ENCODE data around the gene COL6A2. TPM values are rescaled to one million over a fixed set of nuclear protein-coding genes. Genes with fewer than 3 reads are reported as not detected.

Gene COL6A2
- total and polyA plus RNA-seq, 10 of the 15 experiments (the other 5 are each of a cell fraction or from before 2014, with no cell fraction given), result 0.16 to 1.3 (median 0.34) TPM; not detected in 7

- no peak for TF ChIP-seq MEF2B (IDR thresholded peaks at IDR 0.05; ENCODE audit: partially characterized antibody, poor library complexity, severe bottlenecking)
- no peak for TF ChIP-seq RFX5 (IDR thresholded peaks at IDR 0.05; ENCODE audit: low read depth, low read length)
- TF ChIP-seq RELA (IDR thresholded peaks at IDR 0.05; ENCODE audit: borderline replicate concordance, partially characterized antibody), result no peak
Observed at GRCh38 chr21:46122237-46122671, 24.3 kb downstream of the COL6A2 start (continued).

GRCh38 chr21:46122758-46123683, 25.1 kb downstream of the COL6A2 start:
- intact Hi-C loops (cut with micrococcal nuclease; ENCODE audit: unreplicated experiment), result no loop called here
- 33% methylated on average over 7 of the region's 12 CpGs for WGBS (ENCODE audit: insufficient coverage, insufficient replicate concordance, low lambda C conversion rate, missing lambda C conversion rate)
- TF ChIP-seq YY1 (IDR thresholded peaks at IDR 0.05; ENCODE audit: low read depth, low read length) (no peak), IKZF2 (IDR thresholded peaks at IDR 0.05) (no peak), E4F1 (IDR thresholded peaks at IDR 0.05; ENCODE audit: borderline replicate concordance, partially characterized antibody) (no peak), ZNF207 (IDR thresholded peaks at IDR 0.05; ENCODE audit: borderline replicate concordance) (no peak), GABPA (IDR thresholded peaks at IDR 0.05; ENCODE audit: low read depth) (no peak), MTA2 (IDR thresholded peaks at IDR 0.05; ENCODE audit: low read depth) (no peak), ZBTB4 (CRISPR knock-in tag; IDR thresholded peaks at IDR 0.05) (no peak), POLR2AphosphoS2 (IDR thresholded peaks at IDR 0.05; ENCODE audit: low read depth, low read length) (no peak), NBN (IDR thresholded peaks at IDR 0.05) (no peak)

More at GRCh38 chr21:46122758-46123683, 25.1 kb downstream of the COL6A2 start:
- H3K9ac ChIP-seq (ENCODE audit: control insufficient read depth, insufficient read depth, low read length), result no peak overlapping the region
- in situ Hi-C loops (cut with MboI), result no loop called here
- H3K9me3 ChIP-seq (replicated peaks; ENCODE audit: control insufficient read depth, insufficient read depth, low read length), result no peaks in the 10 kb centered on the region
- H3K79me2 ChIP-seq (ENCODE audit: control insufficient read depth, insufficient read depth, low read length), result no peaks in the 10 kb centered on the region
- H3K36me3 ChIP-seq (ENCODE audit: control insufficient read depth in 2 of 2, insufficient read depth in 2 of 2, low read length in 1 of 2), result no peaks in the 10 kb centered on the region
- FAIRE-seq (no peak), DNase-seq (ENCODE audit: low read depth, low spot score) (no peak), ATAC-seq (no peak)
- CTCF ChIA-PET, result no interaction called here
- BruUV-seq (replicated peaks), result no TSS peak
- H3K27me3 ChIP-seq (replicated peaks in 1 of 2; ENCODE audit: control insufficient read depth in 2 of 2, insufficient read depth in 2 of 2, low read length in 1 of 2), result no peaks in the 10 kb centered on the region
- SMC1A ChIA-PET (ENCODE audit: uncharacterized antibody, unreplicated experiment), result no interaction called here
- RAD21 ChIA-PET (ENCODE audit: unreplicated experiment), result no interaction called here
- no peak overlapping the region for H3K4me3 ChIP-seq
- H2AFZ ChIP-seq (ENCODE audit: control insufficient read depth, low read depth, low read length), result no peak overlapping the region
- no peaks in the 10 kb centered on the region for H4K20me1 ChIP-seq (ENCODE audit: control insufficient read depth, insufficient read depth)
- no peak overlapping the region for H3K4me2 ChIP-seq (ENCODE audit: control insufficient read depth, insufficient read depth)
- POLR2A ChIA-PET, result no interaction called here
- no peaks in the 10 kb centered on the region for H3K4me1 ChIP-seq (ENCODE audit: control insufficient read depth, insufficient read depth, low read length)
- no peak overlapping the region for H3K27ac ChIP-seq (ENCODE audit: control insufficient read depth, insufficient read depth)
